HG03432 (cell line): ENCODE results near the gene SELENON.

Experiments used
- ATAC-seq: cut with Tn5 transposase; IDR thresholded peaks from one replicate; pipeline ENCODE4 v1.9.1; 2021; ENCODE audit warnings: mild to moderate bottlenecking, moderate library complexity; ENCODE audit not compliant: unreplicated experiment

Gene SELENON, protein sequence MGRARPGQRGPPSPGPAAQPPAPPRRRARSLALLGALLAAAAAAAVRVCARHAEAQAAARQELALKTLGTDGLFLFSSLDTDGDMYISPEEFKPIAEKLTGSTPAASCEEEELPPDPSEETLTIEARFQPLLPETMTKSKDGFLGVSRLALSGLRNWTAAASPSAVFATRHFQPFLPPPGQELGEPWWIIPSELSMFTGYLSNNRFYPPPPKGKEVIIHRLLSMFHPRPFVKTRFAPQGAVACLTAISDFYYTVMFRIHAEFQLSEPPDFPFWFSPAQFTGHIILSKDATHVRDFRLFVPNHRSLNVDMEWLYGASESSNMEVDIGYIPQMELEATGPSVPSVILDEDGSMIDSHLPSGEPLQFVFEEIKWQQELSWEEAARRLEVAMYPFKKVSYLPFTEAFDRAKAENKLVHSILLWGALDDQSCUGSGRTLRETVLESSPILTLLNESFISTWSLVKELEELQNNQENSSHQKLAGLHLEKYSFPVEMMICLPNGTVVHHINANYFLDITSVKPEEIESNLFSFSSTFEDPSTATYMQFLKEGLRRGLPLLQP

DNA sequence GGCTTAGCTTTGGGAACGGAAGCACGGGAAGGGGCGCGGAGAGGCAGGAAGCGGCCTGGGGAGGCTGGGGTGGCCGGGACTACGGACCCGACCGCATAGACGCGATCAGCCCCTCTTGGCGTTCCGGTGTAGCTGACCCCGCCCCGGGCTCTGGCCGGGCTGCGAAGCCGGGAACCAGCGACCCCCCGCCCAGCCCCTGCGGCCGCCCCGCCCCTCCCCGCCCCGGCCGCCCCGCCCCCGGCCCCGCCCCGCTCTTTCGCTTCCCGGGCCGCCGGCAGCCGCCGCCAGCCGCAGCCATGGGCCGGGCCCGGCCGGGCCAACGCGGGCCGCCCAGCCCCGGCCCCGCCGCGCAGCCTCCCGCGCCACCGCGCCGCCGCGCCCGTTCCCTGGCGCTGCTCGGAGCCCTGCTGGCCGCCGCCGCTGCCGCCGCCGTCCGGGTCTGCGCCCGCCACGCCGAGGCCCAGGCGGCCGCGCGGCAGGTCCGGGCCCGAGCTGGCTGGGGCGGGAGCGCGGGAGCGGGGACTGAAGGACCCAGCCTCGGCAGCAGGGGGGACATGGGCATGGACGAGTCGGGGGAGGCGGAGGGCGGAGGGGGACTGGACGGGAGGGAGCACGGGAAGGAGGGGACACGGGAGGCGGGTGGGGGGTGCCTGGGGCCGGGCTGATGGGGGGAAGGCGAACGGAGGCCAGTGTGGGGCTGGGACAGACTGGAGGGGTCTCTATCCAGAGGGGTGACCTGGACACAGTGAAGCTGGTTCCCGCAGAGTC, at the start of gene SELENON:
TSS of gene SELENON (plus strand) at position 259 of the 768 bp plus-strand sequence. CDS start at position 297, 38 bp downstream.
- ATAC-seq = no peak

DNA sequence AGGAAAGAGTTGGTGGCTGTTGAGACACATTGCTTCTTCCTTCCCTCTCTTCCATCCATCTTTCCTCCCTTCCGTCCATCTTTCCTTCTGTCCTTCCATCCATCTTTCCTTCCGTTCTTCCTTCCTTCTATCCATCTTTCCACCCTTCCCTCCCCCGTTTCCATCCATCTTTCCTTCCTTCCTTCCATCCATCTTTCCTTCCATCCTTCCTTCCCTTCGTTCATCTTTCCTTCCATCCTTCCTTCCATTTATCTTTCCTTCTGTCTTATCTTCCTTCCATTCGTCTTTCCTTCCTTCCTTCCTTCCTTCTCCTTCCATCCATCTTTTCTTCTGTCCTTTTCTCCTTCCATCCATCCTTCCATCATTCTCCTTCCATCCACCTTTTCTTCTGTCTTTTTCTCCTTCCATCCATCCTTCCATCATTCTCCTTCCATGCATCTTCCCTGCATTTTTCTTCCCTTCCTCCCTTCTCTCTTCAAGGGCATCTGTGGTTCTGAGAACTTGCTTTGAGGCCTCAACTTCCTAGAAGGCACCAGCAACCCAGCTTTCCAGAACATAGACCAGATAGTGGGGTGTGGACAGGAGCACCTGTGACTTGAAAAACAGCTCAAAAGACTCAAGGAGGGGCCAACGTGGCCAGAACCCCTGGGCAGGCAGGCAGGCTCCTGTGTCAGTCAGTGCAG, 48.9 kb upstream of the SELENON start:
- ATAC-seq = no peak

DNA sequence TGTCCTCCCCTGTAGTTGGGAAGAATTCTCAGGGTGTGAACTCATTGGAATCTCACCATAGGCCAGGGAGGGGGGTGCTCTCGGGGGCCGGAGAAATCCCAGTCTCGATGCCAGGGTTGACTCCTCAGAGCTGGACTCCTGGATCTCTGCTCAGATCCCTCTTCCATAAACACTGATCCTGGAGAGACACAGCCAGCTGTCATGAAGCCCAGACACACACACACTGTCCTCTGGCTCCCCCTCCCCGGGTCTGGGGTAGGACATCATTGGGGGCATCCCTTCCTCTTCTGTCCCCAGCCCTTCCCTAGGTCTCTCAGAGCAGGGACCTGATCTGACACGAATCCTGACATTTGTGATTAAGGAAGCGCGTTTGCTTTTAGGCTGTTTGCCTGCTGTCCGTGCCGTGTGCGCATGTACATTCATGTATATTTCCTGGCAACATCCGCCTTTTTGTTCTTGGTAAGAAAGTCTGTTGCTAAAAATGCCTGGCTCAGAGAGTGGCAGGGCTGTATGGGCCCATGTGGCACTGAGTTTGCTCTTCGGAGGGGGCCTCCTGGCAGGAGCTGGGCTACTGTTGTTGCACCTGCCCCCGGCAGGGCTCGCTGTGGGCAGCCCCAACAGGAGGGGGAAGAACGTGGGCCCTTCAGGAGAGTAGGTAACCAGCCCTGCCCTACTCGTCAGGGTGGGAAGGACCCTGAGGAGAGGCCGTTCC, 45.4 kb upstream of the SELENON start:
- ATAC-seq = no peak

DNA sequence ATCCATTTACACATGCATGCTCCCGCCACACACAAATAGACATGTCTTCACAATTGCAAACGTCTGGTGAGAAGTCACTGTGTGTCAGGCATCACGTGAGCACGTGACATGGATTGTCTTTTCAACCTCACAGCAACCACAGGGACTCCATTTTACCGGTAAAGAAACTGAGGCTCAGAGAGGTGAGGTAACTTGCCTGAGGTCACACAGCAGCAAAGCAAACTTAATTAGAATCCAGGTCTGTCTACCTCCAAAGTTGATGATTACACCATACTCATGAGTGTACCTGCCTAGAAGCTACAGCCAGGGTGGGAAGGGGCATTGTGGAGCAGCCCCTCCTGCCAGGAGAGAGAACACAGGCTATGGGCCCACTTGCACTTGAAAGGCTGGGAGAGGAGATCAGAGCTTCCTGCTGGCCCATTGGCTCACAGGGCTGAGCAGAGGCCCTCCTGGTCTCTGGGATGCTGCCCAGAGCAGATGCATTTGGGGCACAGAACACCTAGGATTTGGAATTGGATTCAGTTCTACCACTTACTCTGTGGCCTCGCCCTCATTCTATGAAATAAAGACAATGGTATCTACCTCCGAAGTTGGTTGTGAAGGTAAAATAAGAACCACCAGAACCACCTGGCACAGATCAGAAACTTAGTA, 44.4 kb upstream of the SELENON start:
- no peak for ATAC-seq

GRCh38 chr1:25756215-25756614, 43.8 kb upstream of the SELENON start:
- no peak for ATAC-seq

DNA sequence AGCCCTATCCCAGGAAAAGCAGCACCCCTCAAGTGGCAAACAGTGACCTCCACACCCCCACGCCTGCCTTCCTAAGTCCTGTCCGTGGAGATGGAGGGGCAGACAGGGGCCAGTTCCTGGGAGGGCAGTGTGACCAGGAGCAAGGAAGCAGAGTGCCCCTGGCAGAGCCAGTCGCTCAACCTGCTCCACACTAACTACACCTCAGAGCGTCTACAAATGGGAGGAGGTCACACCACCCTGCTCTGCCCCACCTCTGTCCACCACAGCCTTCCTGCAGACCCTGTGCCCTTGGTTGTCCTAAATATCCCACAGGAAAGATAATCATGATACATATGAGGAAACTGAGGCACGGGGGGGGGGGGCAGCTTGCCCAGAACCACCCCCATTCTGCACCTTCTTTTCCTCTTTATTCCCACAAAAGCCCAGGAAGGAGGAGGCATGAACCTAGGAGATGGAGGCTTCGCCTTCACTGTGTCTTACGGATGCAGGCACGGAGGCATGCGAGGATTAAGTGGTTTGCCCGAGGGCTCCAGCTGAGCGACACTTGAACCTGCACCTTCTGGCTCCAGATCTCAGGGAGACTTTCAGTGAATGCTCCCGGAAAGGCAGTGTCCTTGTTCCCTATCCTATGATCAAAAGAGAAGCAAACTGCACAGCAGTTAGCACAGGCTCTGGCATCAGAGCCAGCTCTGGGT, 42.7 kb upstream of the SELENON start:
- ATAC-seq = no peak

DNA sequence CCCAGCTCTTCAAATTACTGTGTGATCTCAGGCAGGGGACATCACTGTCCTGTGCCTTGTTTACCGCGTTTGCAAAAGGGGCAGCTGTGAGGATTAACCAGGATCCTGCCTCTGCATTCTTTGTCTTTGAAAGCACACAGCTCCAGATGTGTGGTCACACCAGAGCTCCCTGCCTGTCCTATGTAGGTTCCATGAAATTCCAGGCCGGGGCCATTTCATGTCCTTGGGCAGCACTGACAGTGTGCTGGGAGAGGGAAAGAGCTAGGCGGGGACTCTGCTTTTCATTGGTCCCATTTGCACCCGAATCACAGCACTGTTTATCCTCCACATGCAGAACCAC, 42.2 kb upstream of the SELENON start:
- no peak for ATAC-seq

DNA sequence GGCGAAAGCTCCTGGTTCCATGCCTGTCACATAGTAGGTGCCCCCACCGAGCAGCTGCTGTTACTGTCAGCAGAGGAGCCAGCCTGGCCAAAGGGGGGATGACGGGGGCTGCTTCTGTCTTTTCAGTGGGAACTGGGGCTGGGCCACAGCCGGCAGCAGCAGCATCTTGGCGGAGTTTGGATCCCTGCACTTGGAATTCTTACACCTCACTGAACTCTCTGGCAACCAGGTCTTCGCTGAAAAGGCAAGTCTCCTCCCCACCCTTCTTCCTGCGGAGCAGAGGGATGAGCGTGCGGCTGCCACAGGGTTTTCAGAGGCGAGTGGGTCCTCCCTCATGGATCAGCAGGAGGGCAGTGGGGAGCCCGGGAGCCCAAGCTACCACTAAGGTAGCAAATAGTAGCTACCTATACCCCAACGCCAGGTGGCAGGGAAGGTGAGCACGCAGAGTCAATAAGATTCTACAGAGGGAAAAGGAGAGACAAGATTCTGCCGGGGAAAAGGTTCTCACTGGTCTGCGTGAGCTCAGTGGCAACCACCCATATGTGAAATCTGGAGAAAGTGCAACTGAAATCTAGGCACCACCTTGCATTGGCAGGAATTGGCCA, 41.4 kb upstream of the SELENON start:
- ATAC-seq = no peak

DNA sequence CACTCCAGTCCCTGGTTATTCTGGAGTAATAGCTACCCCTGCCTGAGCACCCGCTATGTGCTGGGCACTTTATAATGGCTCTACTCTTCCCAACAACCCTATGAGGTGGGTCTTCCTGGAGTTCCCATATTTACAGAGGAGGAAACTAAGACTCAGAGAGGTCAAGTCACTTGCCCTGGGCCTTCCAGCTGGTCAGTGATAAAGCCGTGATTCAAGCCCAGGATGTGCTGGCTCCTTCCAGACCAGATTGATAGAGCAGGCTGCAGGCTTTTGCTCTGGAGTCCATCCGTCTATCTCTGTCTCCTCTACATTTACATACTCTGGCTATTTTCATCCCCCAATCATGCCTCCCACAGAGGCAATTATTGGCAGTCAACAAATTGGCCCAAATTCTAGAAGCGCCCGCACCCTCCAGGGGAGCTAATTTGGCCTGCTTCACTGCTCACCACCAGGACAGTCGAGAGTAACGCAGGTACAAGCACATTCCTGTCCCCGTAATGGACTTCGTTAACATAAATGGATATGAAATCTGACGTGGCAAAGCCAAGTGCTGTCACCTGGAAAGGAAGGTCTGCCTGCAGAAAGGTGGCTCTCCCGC, 39.8 kb upstream of the SELENON start:
- no peak for ATAC-seq

GRCh38 chr1:25760871-25761270, 39.1 kb upstream of the SELENON start:
- no peak for ATAC-seq

DNA sequence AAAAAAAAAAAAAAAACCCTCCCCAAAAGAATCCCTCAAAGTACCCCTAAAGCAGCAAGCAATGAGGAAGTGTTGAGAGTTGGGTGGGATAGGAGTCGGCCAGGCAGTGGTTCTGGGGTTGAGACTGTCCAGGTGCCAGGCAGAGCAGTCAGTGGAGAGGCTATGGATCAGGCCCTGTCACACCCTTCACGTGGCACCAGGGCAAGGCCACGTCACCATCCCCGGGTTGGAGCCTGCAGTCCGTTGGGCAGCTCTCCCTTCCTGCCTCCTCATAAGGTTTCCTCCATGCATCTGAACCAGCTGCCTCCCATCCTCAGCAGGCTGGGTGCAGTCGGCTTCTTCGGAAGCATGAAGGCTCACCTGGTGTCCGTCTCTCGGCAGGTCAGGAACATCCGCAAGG, 36.5 kb upstream of the SELENON start:
- ATAC-seq = no peak

DNA sequence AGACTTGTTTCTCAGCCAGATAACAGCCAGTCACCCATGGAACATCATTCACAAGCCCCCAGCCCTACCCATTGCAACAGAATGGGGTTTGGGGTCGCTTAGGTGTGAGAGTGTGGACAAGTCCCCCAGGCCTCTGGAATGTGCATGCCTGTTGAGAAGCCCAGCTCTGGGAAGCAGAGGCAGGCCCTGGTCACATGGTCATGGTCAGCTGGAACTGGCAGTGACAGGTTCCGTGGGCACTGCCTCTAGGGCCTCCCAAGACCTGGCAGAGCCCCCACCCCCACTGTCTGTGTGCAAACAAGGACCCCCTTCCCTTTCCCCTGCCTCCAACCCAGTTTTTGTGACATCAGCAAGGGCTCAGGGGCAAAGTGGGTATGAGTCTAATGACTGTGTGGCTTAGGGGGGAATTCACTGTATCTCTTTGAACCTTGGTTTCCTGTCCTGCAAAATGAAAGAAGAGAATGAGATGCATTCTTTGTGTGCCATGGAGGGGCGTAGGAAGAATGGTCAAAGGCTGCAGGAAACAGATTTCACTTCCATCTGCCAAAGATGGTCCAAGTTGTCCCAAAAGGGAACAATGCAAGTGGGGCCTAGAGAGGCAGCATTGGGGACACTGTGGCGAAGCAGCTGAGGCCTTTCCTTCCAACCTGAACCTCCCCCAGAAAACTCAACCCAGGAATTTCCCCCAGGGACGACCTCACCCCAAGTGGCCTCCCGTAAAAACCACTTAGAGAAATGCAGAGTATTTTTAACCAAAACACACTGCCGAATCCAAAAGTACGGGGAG, 34.7 kb upstream of the SELENON start:
- ATAC-seq = no peak

DNA sequence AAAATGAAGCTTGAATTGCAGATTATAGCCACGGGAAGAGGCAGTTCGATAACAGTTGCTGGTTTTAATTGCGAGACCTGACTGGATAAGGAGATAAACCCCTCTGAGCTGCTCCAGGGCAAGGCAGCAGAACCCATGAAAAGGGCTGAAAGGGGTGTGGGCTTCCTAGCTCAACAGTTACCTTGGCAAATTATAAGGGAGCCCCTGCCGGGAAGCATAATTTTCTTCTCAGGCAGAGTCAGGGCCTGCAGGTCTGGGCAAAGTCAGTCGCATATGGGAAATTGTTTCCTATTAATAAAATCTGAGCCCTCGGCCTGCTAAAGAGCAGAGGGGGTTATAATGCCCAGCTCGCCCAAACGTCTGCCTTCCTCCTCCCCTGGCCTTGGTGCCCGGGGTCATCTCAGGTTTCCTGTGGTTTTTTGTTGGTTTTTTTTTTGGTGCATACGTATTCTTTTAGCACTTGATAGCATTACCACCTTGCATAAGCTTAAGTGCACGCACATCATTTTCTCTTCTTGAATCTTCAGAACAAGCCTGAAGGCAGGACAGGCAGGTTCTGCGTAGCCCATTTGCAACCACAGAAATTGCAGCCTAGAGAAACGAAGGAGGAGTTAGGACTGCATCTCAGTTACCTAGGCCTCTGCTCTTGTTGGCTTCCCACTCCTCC, 33.9 kb upstream of the SELENON start:
- ATAC-seq = no peak

- no peak for ATAC-seq
Measured at GRCh38 chr1:25766721-25767436, 33.1 kb upstream of the SELENON start.

- no peak for ATAC-seq
Measured at GRCh38 chr1:25767437-25767770, 32.6 kb upstream of the SELENON start.

DNA sequence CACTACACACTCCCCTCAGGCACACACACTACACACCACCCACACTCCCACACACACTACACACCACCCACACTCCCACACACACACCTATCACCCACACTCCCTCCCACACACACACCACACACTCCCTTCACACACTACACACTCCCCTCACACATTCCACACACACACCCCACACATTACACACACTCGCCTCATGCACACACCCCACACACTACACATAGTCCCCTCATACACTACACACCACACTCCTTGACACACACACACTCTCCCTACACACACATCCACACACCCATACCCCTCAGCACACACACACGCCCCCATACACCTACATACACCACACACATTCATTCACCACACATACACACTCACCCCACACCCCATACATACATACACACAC, 31.0 kb upstream of the SELENON start:
- ATAC-seq = no peak
